CD8-positive, alpha-beta memory T cell (primary cell): ENCODE data around the gene POLA2. TPM values are rescaled to one million over a fixed set of nuclear protein-coding genes. Genes with fewer than 3 reads are reported as not detected.
A peak's percentile ranks its signal among the peaks of the same experiment; 100 is the strongest.
"Not testable (repeated sequence)": the region's sequence is repeated elsewhere in the genome, so short reads cannot be mapped to it uniquely, and the experiment has no call there.

ENCODE experiments used
- CTCF ChIA-PET: fragments of 350-600 bp; sonication (Branson Sonifier 250); formaldehyde crosslinking; loops from one replicate; lab custom pipeline; 2021; ENCODE audit warnings: antibody characterized with exemption; lab: Charles Lee
- POLR2A ChIA-PET: fragments of 350-600 bp; sonication (Branson Sonifier 250); formaldehyde crosslinking; loops from one replicate; lab custom pipeline; 2021; ENCODE audit warnings: antibody characterized with exemption; lab: Charles Lee
- DNase-seq, 5 donors: peaks; one replicate each; pipeline versions ENCODE4 v3.0.0 to v3.0.0-alpha.2; 2020 to 2022; ENCODE audit warnings: mixed read lengths in 1 of 5
- H3K27ac ChIP-seq: one replicate; pipeline ENCODE4 v1.7.0; 2013; ENCODE audit warnings: low read depth, mild to moderate bottlenecking, low read length, moderate library complexity
- H3K27me3 ChIP-seq: 2 replicates; pipeline ENCODE4 v1.7.0; 2013; ENCODE audit warnings: low read length, mild to moderate bottlenecking; ENCODE audit not compliant: insufficient read depth, poor library complexity, severe bottlenecking
- H3K36me3 ChIP-seq: 2 replicates; pipeline ENCODE4 v1.7.0; 2013; ENCODE audit warnings: mild to moderate bottlenecking, low read length, moderate library complexity; ENCODE audit not compliant: insufficient read depth
- H3K4me1 ChIP-seq: 2 replicates; pipeline ENCODE4 v1.7.0; 2013; ENCODE audit warnings: mild to moderate bottlenecking, low read length, moderate library complexity; ENCODE audit not compliant: insufficient read depth
- H3K4me3 ChIP-seq: 2 replicates; pipeline ENCODE4 v1.7.0; 2013; ENCODE audit warnings: mild to moderate bottlenecking, low read length
- H3K9me3 ChIP-seq: 2 replicates; pipeline ENCODE4 v1.7.0; 2013; ENCODE audit warnings: mild to moderate bottlenecking, low read length
- H3K27ac Mint-ChIP-seq, 8 donors: one replicate each; pipeline ENCODE4 v1.8.0; 2020 to 2021; ENCODE audit warnings: mixed read lengths in 8 of 8, mild to moderate bottlenecking in 6 of 8, inconsistent platforms in 3 of 8, moderate library complexity in 3 of 8
- H3K27me3 Mint-ChIP-seq, 2 donors: one replicate each; pipeline ENCODE4 v1.8.0; 2020 to 2021; ENCODE audit warnings: mixed read lengths in 2 of 2, mild to moderate bottlenecking in 1 of 2, moderate library complexity in 1 of 2
- H3K36me3 Mint-ChIP-seq, 3 donors: one replicate each; pipeline ENCODE4 v1.8.0; 2020 to 2021; ENCODE audit warnings: mixed read lengths in 3 of 3, inconsistent platforms in 1 of 3, mild to moderate bottlenecking in 1 of 3
- H3K4me1 Mint-ChIP-seq, 3 donors: one replicate each; pipeline ENCODE4 v1.8.0; 2020 to 2021; ENCODE audit warnings: mixed read lengths in 3 of 3, inconsistent platforms in 1 of 3, mild to moderate bottlenecking in 1 of 3
- H3K4me3 Mint-ChIP-seq, 7 donors: one replicate each; pipeline ENCODE4 v1.8.0; 2020 to 2021; ENCODE audit warnings: mixed read lengths in 7 of 7, mild to moderate bottlenecking in 6 of 7, moderate library complexity in 4 of 7, inconsistent platforms in 2 of 7
- H3K9me3 Mint-ChIP-seq, 5 donors: one replicate each; pipeline ENCODE4 v1.8.0; 2020 to 2022; ENCODE audit warnings: mixed read lengths in 5 of 5, mild to moderate bottlenecking in 3 of 5, moderate library complexity in 2 of 5, inconsistent platforms in 1 of 5
- polyA plus RNA-seq: library from polyadenylated mRNA; unstranded; fragments of 300-500 nt; fragmentation: Illumina TruSeq; gene quantifications from one replicate; pipeline ENCODE4 v1.2.3, GENCODE V29; 2021
- total RNA-seq, 2 experiments: library from RNA; stranded (reverse); gene quantifications; one replicate each; pipeline ENCODE4 v1.2.3, GENCODE V29; 2021

The POLA2 gene
- total and polyA plus RNA-seq, 3 experiments from 2014 or later: 11.0 to 78.8 (median 75.6) TPM

DNA sequence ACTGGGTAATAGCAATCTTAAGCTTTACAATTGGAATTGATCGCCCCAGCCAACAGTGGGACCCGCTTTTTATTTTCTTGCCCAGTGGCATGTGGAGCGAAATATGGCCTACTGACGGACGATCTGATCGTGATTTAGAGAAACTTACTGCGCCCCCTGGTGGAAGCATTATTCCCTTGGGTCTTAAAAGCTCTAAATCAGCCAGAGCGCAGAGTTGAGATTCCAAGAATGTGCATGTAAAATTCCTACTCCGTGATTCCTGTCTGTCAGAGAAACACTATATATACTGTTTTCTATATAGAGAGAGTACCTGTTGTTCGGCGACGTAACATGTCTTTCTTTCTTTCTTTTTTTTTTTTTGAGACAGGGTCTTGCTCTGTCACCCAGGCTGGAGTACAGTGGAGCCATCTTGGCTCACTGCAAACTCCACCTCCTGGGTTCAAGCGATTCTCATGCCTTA is 68.2 kb downstream of the POLA2 start:
- Mint-ChIP-seq H3K36me3 (peaks cover 0 to 10% (median 4%) of the 10 kb centered on the region in 3 donors), H3K27ac (peak overlapping the region in 5 of 8 donors; percentile 33 to 92 (median 63)), H3K4me1 (peaks cover 17 to 20% (median 18%) of the 10 kb centered on the region in 3 donors), H3K27me3 (peaks cover 0 to 8% of the 10 kb centered on the region in 2 donors), H3K9me3 (no peaks in the 10 kb centered on the region), H3K4me3 (peak overlapping the region in 2 of 7 donors; percentile 27 to 76)
- no peaks in the 10 kb centered on the region for H3K36me3 ChIP-seq
- POLR2A ChIA-PET: interaction anchor here (0.6 to 0.7 kb wide), 3 partner anchors 15 to 182 kb away, joined by 3 to 6 read pairs (median 4); no protein-coding TSS in a partner anchor
- DNase-seq: peak; percentile 60 to 85 (median 76)
- CTCF ChIA-PET: interaction anchor here (0.7 to 11.2 kb wide), 29 partner anchors 9 to 219 kb away, joined by 3 to 161 read pairs (median 4); partner anchors contain the start of genes CAPN1 and CDC42EP2
- no peak overlapping the region for H3K27ac ChIP-seq
- H3K4me3 ChIP-seq: no peak overlapping the region
- peaks cover 8% of the 10 kb centered on the region for H3K4me1 ChIP-seq
- no peaks in the 10 kb centered on the region for H3K9me3 ChIP-seq
- H3K27me3 ChIP-seq: no peaks in the 10 kb centered on the region

DNA sequence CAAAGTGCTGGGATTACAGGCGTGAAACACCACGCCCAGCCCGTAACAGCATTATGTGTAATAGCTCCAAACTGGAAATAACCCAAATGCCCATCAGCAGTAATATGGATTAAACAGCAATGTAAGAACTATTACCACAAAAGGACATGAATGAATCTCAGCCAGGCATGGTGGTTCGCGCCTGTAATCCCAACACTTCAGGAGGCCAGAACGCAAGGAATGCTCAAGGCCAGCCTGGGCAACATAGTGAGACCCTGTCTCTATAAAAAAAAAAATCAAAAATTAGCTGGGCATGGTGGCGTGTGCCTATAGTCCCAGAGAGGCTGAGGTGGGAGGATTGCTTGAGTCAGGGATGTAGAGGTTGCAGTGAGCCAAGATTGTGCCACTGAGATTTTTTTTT is 68.8 kb downstream of the POLA2 start:
- no peaks in the 10 kb centered on the region for H3K36me3 ChIP-seq
- no peaks in the 10 kb centered on the region for H3K9me3 ChIP-seq
- no peak overlapping the region for H3K4me3 Mint-ChIP-seq
- peaks cover 23 to 26% (median 23%) of the 10 kb centered on the region in 3 donors for H3K4me1 Mint-ChIP-seq
- peaks cover 0 to 14% (median 1%) of the 10 kb centered on the region in 3 donors for H3K36me3 Mint-ChIP-seq
- no peak overlapping the region for H3K27ac ChIP-seq
- no peak overlapping the region for H3K27ac Mint-ChIP-seq
- H3K9me3 Mint-ChIP-seq: no peaks in the 10 kb centered on the region
- H3K27me3 Mint-ChIP-seq: peaks cover 0 to 5% of the 10 kb centered on the region in 2 donors
- H3K4me3 ChIP-seq: no peak overlapping the region
- DNase-seq: no peak
- ChIA-PET POLR2A (no interaction called here), CTCF (interaction anchor here (0.6 to 11.2 kb wide), 22 partner anchors 9 to 720 kb away, joined by 3 to 161 read pairs (median 4); partner anchors contain the start of genes CAPN1 and CDC42EP2)
- peaks cover 14% of the 10 kb centered on the region for H3K4me1 ChIP-seq
- no peaks in the 10 kb centered on the region for H3K27me3 ChIP-seq

DNA sequence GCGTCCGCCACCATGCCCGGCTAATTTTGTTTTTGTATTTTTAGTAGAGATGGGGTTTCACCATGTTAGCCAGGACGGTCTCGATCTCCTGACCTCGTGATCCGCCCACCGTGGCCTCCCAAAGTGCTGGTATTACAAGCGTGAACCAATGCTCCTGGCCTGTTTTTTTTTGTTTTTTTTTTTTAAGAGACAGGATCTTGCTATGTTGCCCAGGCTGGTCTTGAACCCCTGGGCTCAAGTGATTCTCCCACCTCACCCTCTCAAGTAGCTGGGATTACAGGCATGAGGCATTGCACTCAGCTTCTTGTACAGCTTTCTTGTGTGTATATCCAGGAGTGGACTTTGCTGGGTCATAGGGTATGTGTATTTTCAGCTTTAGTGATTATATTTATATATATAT is 70.8 kb downstream of the POLA2 start:
- H3K4me3 ChIP-seq, H3K27ac Mint-ChIP-seq, H3K36me3 ChIP-seq, H3K27me3 Mint-ChIP-seq, H3K9me3 Mint-ChIP-seq, H3K9me3 ChIP-seq, DNase-seq, H3K27ac ChIP-seq, H3K27me3 ChIP-seq: not testable (repeated sequence)
- POLR2A ChIA-PET: interaction anchor here (1.0 to 1.4 kb wide), 5 partner anchors 16 to 221 kb away, joined by 3 to 5 read pairs (median 4); partner anchors contain the start of genes TIGD3, TM7SF2 and ZNHIT2
- H3K4me1 Mint-ChIP-seq: peaks cover 24 to 35% (median 29%) of the 10 kb centered on the region in 3 donors
- H3K36me3 Mint-ChIP-seq: peaks cover 0 to 17% (median 0%) of the 10 kb centered on the region in 3 donors
- CTCF ChIA-PET: interaction anchor here (0.9 to 11.2 kb wide), 8 partner anchors 10 to 527 kb away, joined by 3 to 161 read pairs (median 3); partner anchors contain the start of genes CDC42EP2, MUS81 and POLA2
- peak overlapping the region in 1 of 7 donors; percentile 32 for H3K4me3 Mint-ChIP-seq
- peaks cover 17% of the 10 kb centered on the region for H3K4me1 ChIP-seq

DNA sequence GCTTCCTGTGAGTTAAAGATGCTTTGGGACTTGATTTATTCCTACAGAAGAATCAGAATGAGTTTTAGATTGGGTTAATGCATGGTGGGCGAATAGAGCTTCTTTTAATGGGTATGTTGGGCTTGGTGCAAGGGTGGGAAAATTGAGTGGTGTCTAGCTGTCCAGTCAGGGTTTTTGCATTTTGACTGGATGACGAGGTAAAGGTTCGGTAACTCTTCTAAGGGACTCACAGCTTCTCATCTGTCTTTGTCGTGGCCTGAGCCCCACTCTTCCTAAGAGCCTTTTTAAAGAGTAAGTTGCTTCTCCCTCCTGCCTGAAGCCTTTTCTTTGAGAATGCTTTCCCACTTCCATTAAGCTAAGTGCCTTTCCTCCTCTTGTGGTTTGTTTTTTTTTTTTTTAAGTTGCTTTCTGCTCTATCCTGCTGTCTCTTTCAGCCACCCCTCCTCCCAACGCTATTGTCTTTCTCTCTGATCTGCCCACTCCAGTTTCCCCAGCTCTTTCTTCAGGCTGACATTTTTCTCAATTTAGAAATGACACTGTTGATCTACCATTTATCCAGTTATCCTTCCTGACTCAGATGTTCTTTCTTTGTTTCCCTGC is 73.0 kb downstream of the POLA2 start:
- H3K9me3 ChIP-seq: no peaks in the 10 kb centered on the region
- H3K4me3 ChIP-seq: peak overlapping the region; percentile 92
- Mint-ChIP-seq H3K27ac (peak overlapping the region; percentile 27 to 95 (median 87)), H3K4me3 (peak overlapping the region; percentile 92 to 100 (median 97)), H3K27me3 (no peaks in the 10 kb centered on the region), H3K4me1 (peaks cover 36 to 50% (median 45%) of the 10 kb centered on the region in 3 donors), H3K36me3 (peaks cover 0 to 34% (median 2%) of the 10 kb centered on the region in 3 donors), H3K9me3 (no peaks in the 10 kb centered on the region)
- H3K27me3 ChIP-seq: no peaks in the 10 kb centered on the region
- POLR2A ChIA-PET: interaction anchor here (0.6 to 1.7 kb wide), 4 partner anchors 163 to 944 kb away, joined by 3 to 7 read pairs (median 4); no protein-coding TSS in a partner anchor
- CTCF ChIA-PET: interaction anchor here (0.7 to 11.2 kb wide), 7 partner anchors 11 to 176 kb away, joined by 3 to 161 read pairs (median 3); partner anchors contain the start of gene CDC42EP2
- peak overlapping the region; percentile 77 for H3K27ac ChIP-seq
- H3K36me3 ChIP-seq: no peaks in the 10 kb centered on the region
- H3K4me1 ChIP-seq: peaks cover 17% of the 10 kb centered on the region
- DNase-seq: no peak

DNA sequence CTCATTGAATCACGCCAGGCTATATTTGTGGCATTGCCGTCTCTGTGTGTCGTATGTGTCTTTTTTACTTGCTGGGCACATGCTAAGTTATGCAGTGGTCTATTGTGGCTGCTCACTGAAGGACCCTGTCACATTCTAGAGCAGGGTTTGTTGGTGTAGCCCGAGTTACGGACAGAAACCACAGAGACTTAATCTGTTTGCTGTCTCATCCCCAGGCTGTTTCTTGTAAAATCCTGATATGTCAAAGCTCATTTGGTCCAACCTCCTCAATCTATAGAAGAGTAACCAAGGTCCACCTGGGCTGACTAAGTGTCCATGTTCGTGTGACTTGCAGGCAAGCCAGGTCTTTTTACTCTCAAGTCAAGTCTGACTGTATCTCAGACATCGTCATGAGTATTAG is 76.9 kb downstream of the POLA2 start:
- Histone ChIP-seq H3K36me3 (peaks cover 30% of the 10 kb centered on the region), H3K4me3 (no peak overlapping the region), H3K4me1 (peaks cover 17% of the 10 kb centered on the region), H3K27ac (no peak overlapping the region), H3K27me3 (no peaks in the 10 kb centered on the region), H3K9me3 (no peaks in the 10 kb centered on the region)
- Mint-ChIP-seq H3K4me3 (peak overlapping the region in 3 of 7 donors; percentile 13 to 86 (median 24)), H3K4me1 (peaks cover 38 to 53% (median 44%) of the 10 kb centered on the region in 3 donors), H3K27me3 (no peaks in the 10 kb centered on the region), H3K36me3 (peaks cover 0 to 66% (median 7%) of the 10 kb centered on the region in 3 donors), H3K27ac (peak overlapping the region in 4 of 8 donors; percentile 1 to 89 (median 70)), H3K9me3 (no peaks in the 10 kb centered on the region)
- DNase-seq: no peak
- CTCF ChIA-PET: interaction anchor here (1.0 to 1.7 kb wide), 2 partner anchors 9 to 24 kb away, joined by 4 to 6 read pairs; partner anchors contain the start of gene CDC42EP2
- POLR2A ChIA-PET: no interaction called here

DNA sequence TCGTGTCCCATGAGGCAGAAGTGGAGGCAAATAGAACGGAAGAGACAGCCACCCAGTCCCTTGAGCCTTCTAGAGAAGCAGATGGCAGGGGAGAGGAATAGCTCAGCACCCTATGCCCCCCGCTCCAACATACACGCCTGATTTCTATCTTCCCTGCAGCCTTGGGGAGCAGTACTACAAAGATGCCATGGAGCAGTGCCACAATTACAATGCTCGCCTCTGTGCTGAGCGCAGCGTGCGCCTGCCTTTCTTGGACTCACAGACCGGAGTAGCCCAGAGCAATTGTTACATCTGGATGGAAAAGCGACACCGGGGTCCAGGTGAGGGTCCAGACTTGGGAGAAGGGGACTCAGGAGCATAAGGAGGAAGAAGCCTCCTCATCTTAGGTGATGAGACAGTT is 78.5 kb downstream of the POLA2 start:
- CTCF ChIA-PET: no interaction called here
- peak overlapping the region in 3 of 8 donors; percentile 24 to 50 (median 36) for H3K27ac Mint-ChIP-seq

DNA sequence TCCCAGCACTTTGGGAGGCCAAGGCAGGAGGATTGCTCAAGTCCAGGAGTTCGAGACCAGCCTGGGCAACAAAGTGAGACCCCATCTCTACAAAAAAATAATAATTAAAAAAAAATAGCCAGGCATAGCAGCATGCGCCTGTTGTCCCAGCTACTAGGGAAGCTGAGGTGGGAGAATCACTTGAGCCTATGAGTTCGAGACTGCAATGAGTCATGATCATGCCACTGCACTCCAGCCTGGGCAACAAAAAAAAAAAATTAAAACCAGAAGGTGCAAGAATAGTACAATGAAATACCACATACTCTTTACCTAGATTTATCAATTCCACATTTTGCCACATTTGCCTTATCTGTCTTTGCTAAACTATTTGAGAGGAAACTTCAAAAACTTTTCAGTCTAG is 80.1 kb downstream of the POLA2 start:
- H3K9me3 Mint-ChIP-seq: no peaks in the 10 kb centered on the region
- H3K9me3 ChIP-seq: no peaks in the 10 kb centered on the region
- H3K36me3 ChIP-seq: peaks cover 60% of the 10 kb centered on the region
- no peaks in the 10 kb centered on the region for H3K27me3 ChIP-seq
- H3K4me1 Mint-ChIP-seq: peaks cover 21 to 32% (median 26%) of the 10 kb centered on the region in 3 donors
- ChIA-PET CTCF (interaction anchor here (0.8 kb wide), 1 partner anchor 8 kb away, joined by 4 read pairs; the partner anchor contains the start of gene DPF2), POLR2A (no interaction called here)
- H3K4me3 Mint-ChIP-seq: no peak overlapping the region
- no peak overlapping the region for H3K27ac ChIP-seq
- DNase-seq: no peak
- no peaks in the 10 kb centered on the region for H3K27me3 Mint-ChIP-seq
- H3K4me3 ChIP-seq: no peak overlapping the region
- peak overlapping the region in 1 of 8 donors; percentile 15 for H3K27ac Mint-ChIP-seq
- no peaks in the 10 kb centered on the region for H3K4me1 ChIP-seq
- H3K36me3 Mint-ChIP-seq: peaks cover 6 to 84% (median 15%) of the 10 kb centered on the region in 3 donors

More for the DNA sequence above, 78.5 kb downstream of the POLA2 start:
- peaks cover 0 to 72% (median 10%) of the 10 kb centered on the region in 3 donors for H3K36me3 Mint-ChIP-seq
- H3K36me3 ChIP-seq: peaks cover 45% of the 10 kb centered on the region
- POLR2A ChIA-PET: no interaction called here
- H3K4me1 Mint-ChIP-seq: peaks cover 25 to 41% (median 32%) of the 10 kb centered on the region in 3 donors
- H3K9me3 ChIP-seq: no peaks in the 10 kb centered on the region
- no peaks in the 10 kb centered on the region for H3K27me3 Mint-ChIP-seq
- H3K27me3 ChIP-seq: no peaks in the 10 kb centered on the region
- H3K27ac ChIP-seq: no peak overlapping the region
- no peak for DNase-seq
- peak overlapping the region in 1 of 7 donors; percentile 15 for H3K4me3 Mint-ChIP-seq
- H3K4me3 ChIP-seq: no peak overlapping the region
- H3K4me1 ChIP-seq: peaks cover 7% of the 10 kb centered on the region
- H3K9me3 Mint-ChIP-seq: no peaks in the 10 kb centered on the region
